ENCODE measurements around the gene PNCK.

- TF ChIP-seq POLR2A (IDR thresholded peaks at IDR 0.05; ENCODE audit: low read length) (no peak), GATA1 (IDR thresholded peaks at IDR 0.05; ENCODE audit: low read depth, low read length) (no peak)
Measured at GRCh38 chrX:153646620-153647373, 26.8 kb downstream of the PNCK start, which contains the start of gene DUSP9.

All from erythroblast (primary cell).